ENCODE measurements around the gene GAS2L1.

The GAS2L1 gene

GRCh38 chr22:29292379-29292778 lies 14.1 kb upstream of the GAS2L1 start:
- DNase-seq (ENCODE audit: low read depth in 1 of 2, low spot score in 1 of 2): no peak
- H3K27me3 ChIP-seq (ENCODE audit: insufficient read depth, poor library complexity, severe bottlenecking): no peaks in the 10 kb centered on the region
- no peak overlapping the region for H3K27ac ChIP-seq (replicated peaks)
- TF ChIP-seq SPI1 (IDR thresholded peaks at IDR 0.05; ENCODE audit: borderline replicate concordance, low read depth): no peak
- TF ChIP-seq REST (IDR thresholded peaks at IDR 0.05; ENCODE audit: insufficient replicate concordance, low read depth): no peak
- no peak for TF ChIP-seq GABPA (IDR thresholded peaks at IDR 0.05; ENCODE audit: low read depth)
- no peak for TF ChIP-seq POLR2AphosphoS5 (IDR thresholded peaks at IDR 0.05; ENCODE audit: low read depth)
- no peak for TF ChIP-seq CTCF (IDR thresholded peaks at IDR 0.05; ENCODE audit: insufficient read depth, low read length)
- no peak overlapping the region for H3K4me3 ChIP-seq (replicated peaks; ENCODE audit: insufficient read depth, low read length)

GRCh38 chr22:29298641-29299040 lies 7.8 kb upstream of the GAS2L1 start:
- TF ChIP-seq REST (IDR thresholded peaks at IDR 0.05; ENCODE audit: insufficient replicate concordance, low read depth): no peak
- TF ChIP-seq GABPA (IDR thresholded peaks at IDR 0.05; ENCODE audit: low read depth): no peak
- no peak for TF ChIP-seq POLR2AphosphoS5 (IDR thresholded peaks at IDR 0.05; ENCODE audit: low read depth)
- no peak for TF ChIP-seq CTCF (IDR thresholded peaks at IDR 0.05; ENCODE audit: insufficient read depth, low read length)
- no peak for TF ChIP-seq SPI1 (IDR thresholded peaks at IDR 0.05; ENCODE audit: borderline replicate concordance, low read depth)
- no peak overlapping the region for H3K4me3 ChIP-seq (replicated peaks; ENCODE audit: insufficient read depth, low read length)
- no peak for DNase-seq (ENCODE audit: low read depth in 1 of 2, low spot score in 1 of 2)
- no peaks in the 10 kb centered on the region for H3K27me3 ChIP-seq (ENCODE audit: insufficient read depth, poor library complexity, severe bottlenecking)
- no peak overlapping the region for H3K27ac ChIP-seq (replicated peaks)

GRCh38 chr22:29299136-29299900 lies 7.1 kb upstream of the GAS2L1 start:
- Histone ChIP-seq H3K4me3 (replicated peaks; ENCODE audit: insufficient read depth, low read length) (no peak overlapping the region), H3K27ac (replicated peaks) (no peak overlapping the region), H3K27me3 (ENCODE audit: insufficient read depth, poor library complexity, severe bottlenecking) (no peaks in the 10 kb centered on the region)
- DNase-seq (ENCODE audit: low read depth in 1 of 2, low spot score in 1 of 2): no peak
- TF ChIP-seq GABPA (IDR thresholded peaks at IDR 0.05; ENCODE audit: low read depth): no peak
- TF ChIP-seq REST (IDR thresholded peaks at IDR 0.05; ENCODE audit: insufficient replicate concordance, low read depth): no peak
- no peak for TF ChIP-seq CTCF (IDR thresholded peaks at IDR 0.05; ENCODE audit: insufficient read depth, low read length)
- TF ChIP-seq POLR2AphosphoS5 (IDR thresholded peaks at IDR 0.05; ENCODE audit: low read depth): no peak; the same call in 1 of the 2 replicates
- no peak for TF ChIP-seq SPI1 (IDR thresholded peaks at IDR 0.05; ENCODE audit: borderline replicate concordance, low read depth)

Data from HL-60 (cell line).